Natural killer cell (primary cell): Measurements from ENCODE around the gene PARS2. TPM values are rescaled to one million over a fixed set of nuclear protein-coding genes. Genes with fewer than 3 reads are reported as not detected.
"Not testable (repeated sequence)": the region's sequence is repeated elsewhere in the genome, so short reads cannot be mapped to it uniquely, and the experiment has no call there.

ENCODE experiments used
- ATAC-seq, 3 donors: fragments of 150-1000 bp in 2 of 3; fragments of 200-7000 bp in 1 of 3; cut with Tn5 transposase; 1 replicate in 1 of 3; 2 replicates in 2 of 3; pipeline ENCODE4 v1.10.0; 2021; ENCODE audit warnings: mild to moderate bottlenecking in 2 of 3, moderate library complexity in 2 of 3
- DNase-seq, 2 donors: peaks; one replicate each; pipeline versions ENCODE4 v3.0.0 to v3.0.0-alpha.2; 2013 to 2021; ENCODE audit warnings: mixed read lengths in 1 of 2
- H3K27ac ChIP-seq: one replicate; pipeline ENCODE4 v1.5.1; 2013; ENCODE audit warnings: mild to moderate bottlenecking, low read length
- H3K27me3 ChIP-seq: one replicate; pipeline ENCODE4 v1.6.1; 2013; ENCODE audit warnings: low read length; ENCODE audit not compliant: control insufficient read depth, insufficient read depth
- H3K36me3 ChIP-seq: one replicate; pipeline ENCODE4 v1.6.1; 2013; ENCODE audit warnings: low read length; ENCODE audit not compliant: control insufficient read depth, insufficient read depth
- H3K4me1 ChIP-seq: one replicate; pipeline ENCODE4 v1.6.1; 2013; ENCODE audit warnings: low read length; ENCODE audit not compliant: control insufficient read depth, insufficient read depth
- H3K4me3 ChIP-seq: one replicate; pipeline ENCODE4 v1.5.1; 2013; ENCODE audit warnings: low read length
- H3K9me3 ChIP-seq: one replicate; pipeline ENCODE4 v1.6.1; 2013; ENCODE audit warnings: low read length; ENCODE audit not compliant: control insufficient read depth, insufficient read depth
- H3K27ac Mint-ChIP-seq, 2 donors: one replicate each; pipeline ENCODE4 v1.8.0; 2022; ENCODE audit warnings: mild to moderate bottlenecking in 2 of 2, mixed read lengths in 2 of 2, moderate library complexity in 1 of 2
- H3K27me3 Mint-ChIP-seq, 2 donors: one replicate each; pipeline ENCODE4 v1.8.0; 2022; ENCODE audit warnings: low read depth in 2 of 2, mixed read lengths in 2 of 2
- H3K36me3 Mint-ChIP-seq: one replicate; pipeline ENCODE4 v1.8.0; 2022; ENCODE audit warnings: mixed read lengths
- H3K4me1 Mint-ChIP-seq, 2 donors: one replicate each; pipeline ENCODE4 v1.8.0; 2022; ENCODE audit warnings: mixed read lengths in 2 of 2
- H3K4me3 Mint-ChIP-seq: one replicate; pipeline ENCODE4 v1.8.0; 2022; ENCODE audit warnings: mild to moderate bottlenecking, moderate library complexity, mixed read lengths
- H3K9me3 Mint-ChIP-seq, 2 donors: one replicate each; pipeline ENCODE4 v1.8.0; 2022; ENCODE audit warnings: mixed read lengths in 2 of 2
- WGBS: methylation state at CpG from one replicate; pipeline ENCODE4 v1.1.7; 2013; ENCODE audit warnings: missing lambda C conversion rate; ENCODE audit not compliant: insufficient coverage; 5-methylcytosine and 5-hydroxymethylcytosine counted together
- intact Hi-C: fragments of 100-400 bp; cut with micrococcal nuclease; formaldehyde crosslinking; loops from one replicate; pipeline ENCODE4 v1.14.2; 2022
- total RNA-seq, 4 donors: library from RNA; stranded (reverse); fragments of 120-200 nt in 1 of 4; gene quantifications; one replicate each; pipeline versions ENCODE4 v1.2.3 to v1.2.4, GENCODE V29; 2013 to 2022
- TF ChIP-seq, protein P1 (sequence below): fragments of 200-600 bp; IDR thresholded peaks from one replicate; pipeline ENCODE4 v1.8.0; 2022; ENCODE audit warnings: antibody characterized with exemption

Gene PARS2
- total RNA-seq, 3 donors from 2014 or later (not counting 1 experiment from before 2014, with no cell fraction given), result 0.95 to 1.4 (median 0.96) TPM

- no peaks in the 10 kb centered on the region for H3K9me3 ChIP-seq
- no peaks in the 10 kb centered on the region for H3K27me3 ChIP-seq
- TF ChIP-seq, protein P1, sequence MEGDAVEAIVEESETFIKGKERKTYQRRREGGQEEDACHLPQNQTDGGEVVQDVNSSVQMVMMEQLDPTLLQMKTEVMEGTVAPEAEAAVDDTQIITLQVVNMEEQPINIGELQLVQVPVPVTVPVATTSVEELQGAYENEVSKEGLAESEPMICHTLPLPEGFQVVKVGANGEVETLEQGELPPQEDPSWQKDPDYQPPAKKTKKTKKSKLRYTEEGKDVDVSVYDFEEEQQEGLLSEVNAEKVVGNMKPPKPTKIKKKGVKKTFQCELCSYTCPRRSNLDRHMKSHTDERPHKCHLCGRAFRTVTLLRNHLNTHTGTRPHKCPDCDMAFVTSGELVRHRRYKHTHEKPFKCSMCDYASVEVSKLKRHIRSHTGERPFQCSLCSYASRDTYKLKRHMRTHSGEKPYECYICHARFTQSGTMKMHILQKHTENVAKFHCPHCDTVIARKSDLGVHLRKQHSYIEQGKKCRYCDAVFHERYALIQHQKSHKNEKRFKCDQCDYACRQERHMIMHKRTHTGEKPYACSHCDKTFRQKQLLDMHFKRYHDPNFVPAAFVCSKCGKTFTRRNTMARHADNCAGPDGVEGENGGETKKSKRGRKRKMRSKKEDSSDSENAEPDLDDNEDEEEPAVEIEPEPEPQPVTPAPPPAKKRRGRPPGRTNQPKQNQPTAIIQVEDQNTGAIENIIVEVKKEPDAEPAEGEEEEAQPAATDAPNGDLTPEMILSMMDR, result no peak
- H3K4me3 Mint-ChIP-seq, result no peak overlapping the region
- DNase-seq, result no peak
- no peak for ATAC-seq
- H3K27me3 Mint-ChIP-seq, result no peaks in the 10 kb centered on the region
- H3K9me3 Mint-ChIP-seq, result no peaks in the 10 kb centered on the region
- intact Hi-C loops, result no loop called here
- no peaks in the 10 kb centered on the region for H3K4me1 ChIP-seq
- H3K36me3 Mint-ChIP-seq, result peaks cover 26% of the 10 kb centered on the region
- peaks cover 15% of the 10 kb centered on the region for H3K36me3 ChIP-seq
- no peak overlapping the region for H3K27ac ChIP-seq
- H3K27ac Mint-ChIP-seq, result peak overlapping the region; percentile 15 to 64
- H3K4me3 ChIP-seq, result no peak overlapping the region
- peaks cover 22 to 24% of the 10 kb centered on the region in 2 donors for H3K4me1 Mint-ChIP-seq
- WGBS, result 92% methylated on average over 4 of the region's 4 CpGs
Observed at GRCh38 chr1:54777431-54777830, 13.1 kb upstream of the PARS2 start.

- H3K27ac ChIP-seq, result no peak overlapping the region
- WGBS, result 93% methylated on average over 4 of the region's 4 CpGs
- no peak overlapping the region for H3K27ac Mint-ChIP-seq
Observed at GRCh38 chr1:54777011-54777410, 12.7 kb upstream of the PARS2 start.

GRCh38 chr1:54775828-54776721 is 11.8 kb upstream of the PARS2 start:
- ATAC-seq, H3K27me3 Mint-ChIP-seq, H3K9me3 Mint-ChIP-seq, H3K27ac ChIP-seq, intact Hi-C loops, H3K4me3 Mint-ChIP-seq, H3K9me3 ChIP-seq, H3K27me3 ChIP-seq, DNase-seq, H3K4me3 ChIP-seq, H3K4me1 ChIP-seq: not testable (repeated sequence)
- Mint-ChIP-seq H3K27ac (peak overlapping the region in 1 of 2 donors; percentile 58), H3K4me1 (peaks cover 22 to 24% of the 10 kb centered on the region in 2 donors), H3K36me3 (peaks cover 20% of the 10 kb centered on the region)
- peaks cover 15% of the 10 kb centered on the region for H3K36me3 ChIP-seq
- 97% methylated on average over 11 of the region's 16 CpGs for WGBS

More at GRCh38 chr1:54777011-54777410, 12.7 kb upstream of the PARS2 start:
- TF ChIP-seq, protein P1, result no peak
- Histone ChIP-seq H3K4me1 (no peaks in the 10 kb centered on the region), H3K9me3 (no peaks in the 10 kb centered on the region), H3K36me3 (peaks cover 15% of the 10 kb centered on the region), H3K27me3 (no peaks in the 10 kb centered on the region), H3K4me3 (no peak overlapping the region)
- no peak for ATAC-seq
- Mint-ChIP-seq H3K4me3 (no peak overlapping the region), H3K4me1 (peaks cover 22 to 24% of the 10 kb centered on the region in 2 donors), H3K36me3 (peaks cover 25% of the 10 kb centered on the region), H3K9me3 (no peaks in the 10 kb centered on the region), H3K27me3 (no peaks in the 10 kb centered on the region)
- intact Hi-C loops, result no loop called here
- DNase-seq, result no peak

GRCh38 chr1:54774820-54775498 is 10.6 kb upstream of the PARS2 start:
- TF ChIP-seq, protein P1, result no peak
- no peak overlapping the region for H3K4me3 ChIP-seq
- Mint-ChIP-seq H3K9me3 (no peaks in the 10 kb centered on the region), H3K36me3 (peaks cover 19% of the 10 kb centered on the region), H3K4me3 (no peak overlapping the region), H3K27ac (peak overlapping the region in 1 of 2 donors; percentile 58), H3K4me1 (peaks cover 22 to 24% of the 10 kb centered on the region in 2 donors), H3K27me3 (no peaks in the 10 kb centered on the region)
- H3K4me1 ChIP-seq, result no peaks in the 10 kb centered on the region
- ATAC-seq, result peak in 1 of 3 donors; percentile 59
- no peaks in the 10 kb centered on the region for H3K9me3 ChIP-seq
- H3K27ac ChIP-seq, result no peak overlapping the region
- intact Hi-C loops, result no loop called here
- peaks cover 12% of the 10 kb centered on the region for H3K36me3 ChIP-seq
- no peaks in the 10 kb centered on the region for H3K27me3 ChIP-seq
- 75% methylated on average over 11 of the region's 15 CpGs for WGBS
- peak in 1 of 2 donors; percentile 20 for DNase-seq
